ENCODE data around the gene F2R.

- no peak for TF ChIP-seq YY1 (IDR thresholded peaks at IDR 0.05; ENCODE audit: insufficient read depth, insufficient read length)
- TF ChIP-seq ZNF274 (IDR thresholded peaks at IDR 0.05; ENCODE audit: low read depth, low read length), result no peak
- no peak for TF ChIP-seq SUZ12 (IDR thresholded peaks at IDR 0.05; ENCODE audit: extremely low read depth, insufficient read depth, insufficient read length)
These were observed 14.6 kb upstream of the F2R start for GRCh38 chr5:76701298-76701697.
